Activated T-cell treated with anti-CD3 and anti-CD28 coated beads for 4 hours (primary cell): ENCODE results near the gene NRG4.
"Not testable (repeated sequence)": the region's sequence is repeated elsewhere in the genome, so short reads cannot be mapped to it uniquely, and the experiment has no call there.

Experiments
- DNase-seq: peaks from one replicate; pipeline ENCODE4 v3.0.0-alpha.2; 2020

NRG4 gene

DNA sequence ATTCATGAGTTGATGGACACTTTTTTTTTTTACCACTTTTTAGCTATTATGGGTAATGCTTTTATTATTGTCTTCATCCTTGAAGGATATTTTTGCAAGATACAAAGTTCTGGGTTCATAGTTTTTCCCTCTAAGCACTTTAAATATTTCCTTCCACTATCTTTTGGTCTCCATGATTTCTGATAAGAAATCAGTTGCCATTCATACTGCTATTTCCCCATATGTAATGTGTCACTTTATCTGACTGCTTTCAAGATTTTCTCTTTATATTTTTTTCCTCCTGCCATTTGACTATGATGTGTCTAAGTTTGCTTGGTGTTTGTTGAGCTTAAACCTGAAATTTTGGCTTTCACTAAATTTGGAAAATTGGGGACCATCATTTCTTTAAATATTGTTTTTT, 19.3 kb downstream of the NRG4 start:
- DNase-seq, result no peak

DNA sequence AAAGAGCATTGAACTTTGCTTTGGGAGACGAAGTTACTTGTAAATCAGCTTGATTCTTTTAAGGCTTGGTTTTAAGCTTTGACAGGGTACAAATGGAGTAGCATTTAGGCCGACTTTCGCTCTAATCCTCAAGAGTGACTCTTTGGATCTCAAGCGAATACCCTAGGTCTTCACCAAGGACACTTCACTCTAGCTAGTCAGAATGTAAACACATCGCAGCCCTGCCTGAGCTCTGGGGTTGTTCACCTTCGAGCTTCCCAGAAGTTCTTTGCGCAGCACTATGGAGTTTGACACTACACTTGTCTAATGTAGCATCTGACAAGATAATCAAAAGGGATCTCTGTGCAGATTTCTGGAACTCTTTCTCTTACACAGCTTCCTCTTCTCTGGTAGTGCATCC, 22.3 kb downstream of the NRG4 start:
- DNase-seq, result no peak

DNA sequence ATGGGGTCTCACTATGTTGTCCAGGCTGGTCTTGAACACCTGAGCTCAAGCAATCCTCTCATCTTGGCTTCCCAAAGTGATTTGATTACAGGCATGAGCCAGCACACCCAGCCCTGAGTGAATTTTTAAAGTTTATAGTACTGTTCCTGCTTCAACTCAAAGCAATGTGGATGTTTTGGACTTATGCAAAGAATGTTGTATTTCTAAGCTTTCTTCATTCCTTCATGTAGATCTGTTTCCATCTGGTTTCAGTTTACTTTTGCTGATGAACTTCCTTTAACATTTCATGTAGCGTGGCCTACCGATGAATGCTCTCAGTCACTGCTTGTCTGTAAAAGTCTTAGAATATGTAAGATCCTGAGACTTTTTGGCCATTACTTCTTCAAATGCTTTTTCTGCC, 23.2 kb downstream of the NRG4 start:
- DNase-seq, result no peak

DNA sequence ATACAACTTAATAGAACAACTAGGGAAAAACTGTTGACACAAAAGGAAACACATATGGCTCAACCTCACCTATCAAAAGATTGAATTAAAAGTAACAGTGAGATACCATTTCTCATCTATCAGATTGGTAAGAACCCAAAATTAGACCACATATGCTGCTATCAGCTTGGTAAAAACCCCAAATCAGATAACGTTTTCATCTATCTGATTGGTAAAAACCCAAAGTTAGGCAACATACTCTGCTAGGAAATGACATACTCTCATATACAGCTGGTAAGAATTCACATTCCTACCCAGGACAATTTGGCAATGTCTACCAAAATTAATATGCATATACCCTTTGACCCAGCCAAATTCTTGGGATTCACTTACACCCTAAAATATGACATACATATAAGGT, 26.3 kb downstream of the NRG4 start:
- DNase-seq, result no peak

DNA sequence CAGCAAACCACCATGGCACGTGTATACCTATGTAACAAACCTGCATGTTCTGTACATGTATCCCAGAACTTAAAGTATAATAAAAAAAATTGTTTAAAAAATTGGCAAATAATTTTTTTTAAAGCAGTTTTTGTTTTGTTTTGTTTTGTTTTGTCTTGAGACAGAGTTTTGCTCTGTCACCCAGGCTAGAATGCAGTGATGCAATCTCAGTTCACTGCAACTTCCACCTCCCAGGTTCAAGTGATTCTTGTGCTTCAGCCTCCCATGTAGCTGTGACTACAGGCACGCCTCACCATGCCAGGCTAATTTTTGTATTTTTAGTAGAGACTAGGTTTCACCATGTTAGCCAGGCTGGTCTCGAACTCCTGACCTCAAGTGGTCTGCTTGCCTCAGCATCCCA, 27.5 kb downstream of the NRG4 start:
- not testable (repeated sequence) for DNase-seq

DNA sequence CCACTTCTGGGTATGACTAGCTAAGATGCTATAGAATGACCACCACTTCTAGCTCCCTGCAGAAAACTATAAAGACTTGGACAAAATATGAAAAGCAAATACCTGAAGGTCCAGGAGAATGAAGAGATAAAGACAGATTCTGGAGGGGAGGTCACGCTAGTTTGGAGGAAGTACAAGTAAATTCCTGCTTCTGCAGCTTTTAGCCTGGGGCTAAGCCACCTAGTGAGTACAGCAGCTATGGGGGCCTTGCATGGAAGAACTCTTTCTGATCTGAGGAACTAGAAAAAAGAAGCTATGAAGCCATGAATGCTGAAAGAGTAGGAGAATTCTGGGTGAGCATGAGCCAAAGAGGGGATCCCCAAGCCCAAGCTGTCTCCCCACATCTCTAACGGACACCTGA, 29.8 kb downstream of the NRG4 start:
- no peak for DNase-seq

DNA sequence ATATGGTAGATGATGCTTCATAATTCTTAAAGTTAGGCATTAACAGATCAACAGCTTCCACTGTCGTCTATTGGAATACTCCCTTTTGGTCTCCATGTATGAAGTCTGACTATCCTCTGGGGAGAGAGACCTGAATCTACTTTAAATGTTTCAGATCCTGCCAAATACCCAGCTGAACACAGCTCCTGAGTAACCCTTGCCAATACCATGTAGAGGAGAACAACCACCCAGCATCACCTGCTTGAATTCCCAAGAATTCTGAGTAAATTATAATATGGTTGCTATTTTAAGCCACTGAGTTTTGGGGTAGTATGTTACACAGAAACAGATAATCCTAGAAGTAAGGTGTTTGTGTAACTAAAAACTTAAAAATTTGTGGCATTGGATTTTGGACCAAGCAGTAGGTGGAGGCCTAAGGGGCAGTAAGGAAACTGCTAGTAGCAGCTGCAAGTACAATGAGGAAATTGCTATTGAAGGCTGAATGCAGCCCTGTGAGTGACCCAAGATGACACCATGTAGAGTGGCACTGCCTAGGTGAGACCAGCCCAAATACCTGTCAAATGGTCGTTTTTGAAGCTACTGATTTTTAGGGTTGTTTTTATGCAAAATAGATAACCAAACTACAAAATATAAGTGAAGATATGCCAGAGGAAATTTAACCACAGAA, 30.9 kb downstream of the NRG4 start:
- DNase-seq, result no peak

DNA sequence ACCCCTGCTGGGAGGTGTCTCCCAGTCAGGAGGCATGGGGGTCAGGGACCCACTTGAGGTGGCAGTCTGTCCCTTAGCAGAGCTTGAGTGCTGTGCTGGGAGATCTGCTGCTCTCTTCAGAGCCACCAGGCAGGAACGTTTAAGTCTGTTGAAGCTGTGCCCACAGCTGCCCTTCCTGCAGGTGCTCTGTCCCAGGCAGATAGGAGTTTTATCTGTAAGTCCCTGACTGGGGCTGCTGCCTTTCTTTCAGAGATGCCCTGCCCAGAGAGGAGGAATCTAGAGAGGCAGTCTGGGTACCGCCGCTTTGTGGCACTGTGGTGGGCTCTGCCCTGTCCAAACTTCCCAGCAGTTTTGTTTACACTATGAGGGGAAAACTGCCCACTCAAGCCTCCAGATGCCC, 35.5 kb downstream of the NRG4 start:
- DNase-seq, result not testable (repeated sequence)

DNA sequence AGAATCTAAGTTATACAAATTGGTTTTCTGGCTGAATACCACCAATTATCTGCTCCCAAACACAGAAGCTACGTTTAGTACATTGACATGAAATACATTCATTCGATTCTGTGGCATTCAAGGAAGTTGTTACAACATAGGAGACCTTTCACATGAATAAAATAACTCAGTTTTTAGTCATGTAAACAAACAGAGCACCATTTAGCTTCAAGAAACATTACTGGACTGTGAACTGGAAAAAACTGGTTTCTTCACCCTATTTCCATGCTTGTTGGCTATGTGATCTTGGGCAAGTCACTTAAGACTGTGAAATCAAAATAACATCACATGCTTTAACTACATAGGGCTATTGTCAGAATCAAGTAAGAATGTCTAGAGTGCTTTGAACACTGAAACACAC, 46.2 kb downstream of the NRG4 start:
- no peak for DNase-seq

DNA sequence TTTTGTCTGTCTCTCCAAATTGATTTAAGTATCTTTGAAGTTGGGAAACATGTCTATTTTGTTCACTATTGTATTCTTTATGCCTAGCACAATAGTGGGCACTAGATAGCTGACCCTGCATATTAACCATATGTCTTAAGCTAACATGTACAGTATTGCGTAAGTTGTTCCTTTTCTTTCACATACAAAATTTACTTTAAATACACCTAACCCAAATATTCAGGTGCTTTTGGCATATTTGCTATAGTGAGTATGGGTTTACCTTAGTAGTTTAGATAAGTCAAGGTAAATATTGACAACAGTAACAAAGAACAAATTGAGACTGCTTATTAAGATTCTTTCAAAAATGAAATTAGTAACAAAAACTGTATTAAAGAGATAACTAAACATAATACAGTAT, 50.9 kb downstream of the NRG4 start:
- no peak for DNase-seq

DNA sequence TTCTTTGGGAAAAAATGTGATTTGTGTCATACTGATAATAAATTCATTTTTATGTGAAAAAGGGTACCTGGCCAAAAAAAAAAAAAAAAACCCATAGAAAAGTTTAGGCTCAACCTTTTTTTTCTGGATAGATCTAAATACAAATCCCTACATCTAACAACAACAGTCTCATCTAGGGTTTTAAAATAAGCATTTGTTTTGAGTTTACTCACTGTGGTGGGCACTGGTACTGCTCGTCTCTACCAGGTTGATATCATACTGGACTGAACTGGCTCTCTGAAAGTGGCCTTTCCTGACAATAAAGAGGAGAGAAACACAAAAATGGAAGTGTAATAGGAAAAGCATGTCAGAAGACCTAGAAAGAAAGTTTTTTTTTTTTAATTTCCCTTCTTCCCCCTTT, 56.5 kb downstream of the NRG4 start:
- no peak for DNase-seq

DNA sequence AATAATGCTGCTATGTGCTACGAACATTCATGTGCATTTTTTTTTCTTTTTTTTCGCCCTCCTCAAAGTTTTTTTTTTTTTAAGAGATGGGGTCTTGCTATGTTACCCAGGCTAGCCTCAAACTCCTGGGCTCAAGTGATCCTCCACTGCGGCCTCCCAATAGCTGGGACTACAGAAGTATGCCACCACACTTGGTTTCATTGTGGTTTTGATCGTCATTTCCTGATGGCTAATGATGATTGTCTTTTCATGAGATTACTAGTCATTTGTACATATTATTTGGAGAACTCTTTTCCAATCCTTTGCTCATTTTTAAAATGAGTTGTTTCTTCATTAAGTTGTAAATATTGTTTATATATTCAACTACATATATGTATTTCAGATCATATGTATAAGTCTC, 59.7 kb downstream of the NRG4 start:
- no peak for DNase-seq

DNA sequence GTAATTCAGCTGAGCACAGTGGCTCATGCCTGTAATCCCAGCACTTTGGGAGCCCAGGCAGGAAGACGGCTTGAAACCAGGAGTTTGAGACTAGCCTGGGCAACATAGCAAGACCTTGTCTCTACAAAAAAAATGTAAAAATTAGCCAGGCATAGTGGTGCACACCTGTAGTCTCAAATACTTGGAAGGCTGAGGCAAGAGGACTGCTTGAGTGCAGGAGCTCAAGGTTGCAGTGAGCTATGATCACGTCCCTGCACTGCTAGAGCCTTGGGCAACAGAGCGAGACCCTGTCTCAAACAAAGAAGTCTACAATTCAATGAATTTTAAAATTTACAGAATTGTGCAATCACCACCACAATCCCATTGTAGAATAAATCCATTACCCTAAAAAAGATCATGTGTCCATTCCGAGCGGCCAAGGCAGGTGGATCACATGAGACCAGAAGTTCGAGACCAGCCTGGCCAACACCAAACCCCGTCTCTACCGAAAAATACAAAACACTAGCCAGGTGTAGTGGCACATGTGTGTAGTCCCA, 63.4 kb downstream of the NRG4 start:
- DNase-seq, result no peak

DNA sequence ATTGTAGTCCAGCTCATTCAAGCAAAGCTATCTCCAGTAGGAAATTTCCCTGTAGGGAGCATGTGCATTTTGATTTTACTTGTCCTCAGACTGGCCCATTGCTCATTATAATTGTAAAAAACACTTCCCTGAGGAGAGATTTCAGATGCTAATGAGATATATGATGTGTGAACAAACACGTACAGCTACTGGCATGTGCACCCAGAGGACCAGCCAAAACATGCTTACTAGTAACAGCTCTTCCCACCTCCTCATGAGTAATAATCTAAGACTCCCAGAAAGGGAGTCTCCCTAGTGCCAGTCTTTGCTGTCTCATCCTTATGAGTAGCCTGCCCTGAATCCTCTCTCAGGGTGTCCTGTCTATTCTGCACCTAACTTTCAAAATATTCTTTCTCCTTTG, 65.1 kb downstream of the NRG4 start:
- no peak for DNase-seq

DNA sequence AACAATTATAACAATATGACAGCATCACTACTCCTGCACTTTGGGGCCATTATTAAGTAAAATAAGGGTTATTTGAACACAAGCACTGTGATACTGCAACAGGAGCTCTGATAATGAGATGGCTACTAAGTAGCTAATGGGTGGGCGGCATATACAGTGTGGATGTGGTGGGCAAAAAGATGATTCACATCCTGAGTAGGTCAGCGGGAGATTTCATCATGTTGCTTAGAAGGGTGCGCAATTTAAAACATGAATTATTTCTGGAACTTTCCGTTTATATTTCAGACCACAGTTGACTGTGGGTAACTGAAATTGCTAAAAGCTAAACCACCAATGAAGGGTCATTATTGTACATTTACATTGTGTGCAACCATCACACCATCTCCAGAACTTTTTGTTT, 66.3 kb downstream of the NRG4 start:
- no peak for DNase-seq

DNA sequence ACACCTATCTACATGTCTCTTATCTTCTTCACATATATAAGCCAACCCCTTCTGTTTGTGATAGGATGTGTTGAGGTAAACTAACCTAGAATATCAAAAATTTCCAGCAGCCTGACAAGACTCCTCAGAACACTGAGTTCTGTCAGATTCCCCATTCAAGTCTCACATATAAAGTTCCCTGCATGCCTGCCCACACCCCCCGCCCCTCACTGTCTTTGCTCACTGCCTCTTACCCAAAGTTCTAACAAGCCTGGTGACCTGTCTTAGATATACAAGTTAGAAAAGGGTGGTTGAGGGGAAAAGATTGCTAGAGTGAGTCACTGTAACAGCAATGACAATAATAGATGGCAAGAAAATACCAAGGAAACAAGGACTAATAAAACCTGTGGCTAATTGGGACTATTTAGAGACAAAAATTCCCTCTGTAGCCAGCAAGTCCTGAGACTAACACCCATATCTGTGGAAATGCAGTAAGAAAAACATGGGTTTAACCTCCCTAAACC, 68.5 kb downstream of the NRG4 start:
- DNase-seq, result no peak

DNA sequence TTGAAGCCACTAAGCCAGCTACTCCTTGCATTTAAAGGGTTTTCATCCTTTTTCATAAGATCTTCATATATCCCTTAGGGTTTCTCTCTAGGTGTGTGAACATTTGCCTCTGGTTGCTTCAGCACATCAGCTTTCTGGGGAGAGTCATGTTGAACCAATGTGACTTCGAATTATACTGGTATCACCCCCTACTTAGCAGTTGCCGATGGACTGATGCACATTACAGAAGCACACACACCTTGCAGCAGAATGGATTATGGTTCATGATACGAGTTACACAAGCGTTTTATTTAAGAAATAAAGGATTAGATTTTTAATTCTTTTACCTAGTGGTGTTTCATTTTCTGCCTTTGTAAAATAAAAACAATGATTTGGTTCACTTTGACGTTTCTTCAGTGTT, 69.0 kb downstream of the NRG4 start:
- DNase-seq, result no peak

DNA sequence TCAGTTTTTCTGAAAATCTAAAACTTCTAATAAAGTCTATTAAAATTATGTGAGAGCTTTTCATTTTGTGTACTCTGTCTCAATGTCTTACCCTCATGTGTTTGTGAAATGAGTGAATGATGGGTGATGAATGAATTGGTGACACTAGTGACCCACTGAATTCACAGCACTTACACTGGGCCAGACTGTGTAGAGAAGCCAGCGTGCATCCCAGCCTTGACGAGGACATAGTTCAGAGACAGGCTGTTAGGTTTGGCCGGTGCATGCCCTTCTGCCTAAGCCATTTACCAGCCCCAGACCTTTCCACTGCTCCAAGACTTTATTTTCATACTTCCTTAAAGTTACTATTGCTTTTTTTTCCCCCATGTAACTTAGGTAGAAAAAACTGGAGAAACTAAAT, 69.8 kb downstream of the NRG4 start:
- no peak for DNase-seq

DNA sequence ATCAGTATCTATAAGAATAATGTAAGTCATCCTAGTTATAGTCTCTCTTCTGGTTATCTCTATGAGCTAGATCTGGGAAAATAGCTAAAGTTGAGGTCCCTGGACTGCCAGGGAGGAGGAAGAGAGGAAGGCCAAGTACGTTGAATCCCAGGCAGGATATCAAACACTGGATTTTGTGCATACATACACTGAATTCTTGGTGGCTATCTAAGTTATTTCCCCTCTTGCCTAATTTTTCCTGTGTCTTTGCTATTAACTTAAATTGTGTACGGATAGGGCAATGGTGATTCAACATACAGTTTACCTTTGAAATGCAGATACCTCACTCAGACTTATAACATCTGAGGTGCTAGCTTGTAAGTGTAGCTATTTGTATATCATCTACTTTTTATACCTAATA, 81.4 kb downstream of the NRG4 start:
- no peak for DNase-seq

DNA sequence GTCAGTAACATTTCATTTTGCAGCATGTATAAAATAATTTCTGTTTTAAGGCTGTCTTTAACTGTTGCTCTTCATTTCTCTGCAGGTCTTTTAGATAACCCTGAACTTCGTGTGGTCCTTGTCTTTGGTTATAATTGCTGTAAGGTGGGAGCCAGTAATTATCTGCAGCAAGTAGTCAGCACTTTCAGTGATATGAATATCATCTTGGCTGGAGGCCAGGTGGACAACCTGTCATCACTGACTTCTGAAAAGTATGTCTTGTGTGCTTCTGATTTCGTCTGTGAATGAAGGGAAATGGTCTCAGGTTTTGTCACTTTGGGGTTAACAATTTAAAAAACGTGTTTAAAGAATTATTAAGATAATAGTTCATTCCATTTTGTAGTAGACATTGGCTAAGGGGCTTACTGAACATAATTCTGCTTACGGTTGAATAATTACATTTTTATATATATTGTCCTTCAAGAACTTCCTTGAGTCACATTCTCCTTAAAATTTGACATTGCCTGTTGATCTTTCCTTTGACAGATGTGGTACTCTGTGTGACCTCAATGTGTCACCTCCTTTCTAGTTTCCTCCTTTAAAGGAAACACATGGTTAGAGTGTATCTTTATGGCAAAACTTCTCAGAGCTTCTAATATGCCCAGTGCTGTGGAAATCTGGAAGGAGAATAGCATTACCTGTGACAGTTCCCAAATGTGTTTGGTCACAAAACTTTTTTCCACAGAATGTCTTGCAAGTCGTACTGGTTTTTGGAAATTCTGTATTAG, 82.2 kb downstream of the NRG4 start:
- DNase-seq, result no peak

DNA sequence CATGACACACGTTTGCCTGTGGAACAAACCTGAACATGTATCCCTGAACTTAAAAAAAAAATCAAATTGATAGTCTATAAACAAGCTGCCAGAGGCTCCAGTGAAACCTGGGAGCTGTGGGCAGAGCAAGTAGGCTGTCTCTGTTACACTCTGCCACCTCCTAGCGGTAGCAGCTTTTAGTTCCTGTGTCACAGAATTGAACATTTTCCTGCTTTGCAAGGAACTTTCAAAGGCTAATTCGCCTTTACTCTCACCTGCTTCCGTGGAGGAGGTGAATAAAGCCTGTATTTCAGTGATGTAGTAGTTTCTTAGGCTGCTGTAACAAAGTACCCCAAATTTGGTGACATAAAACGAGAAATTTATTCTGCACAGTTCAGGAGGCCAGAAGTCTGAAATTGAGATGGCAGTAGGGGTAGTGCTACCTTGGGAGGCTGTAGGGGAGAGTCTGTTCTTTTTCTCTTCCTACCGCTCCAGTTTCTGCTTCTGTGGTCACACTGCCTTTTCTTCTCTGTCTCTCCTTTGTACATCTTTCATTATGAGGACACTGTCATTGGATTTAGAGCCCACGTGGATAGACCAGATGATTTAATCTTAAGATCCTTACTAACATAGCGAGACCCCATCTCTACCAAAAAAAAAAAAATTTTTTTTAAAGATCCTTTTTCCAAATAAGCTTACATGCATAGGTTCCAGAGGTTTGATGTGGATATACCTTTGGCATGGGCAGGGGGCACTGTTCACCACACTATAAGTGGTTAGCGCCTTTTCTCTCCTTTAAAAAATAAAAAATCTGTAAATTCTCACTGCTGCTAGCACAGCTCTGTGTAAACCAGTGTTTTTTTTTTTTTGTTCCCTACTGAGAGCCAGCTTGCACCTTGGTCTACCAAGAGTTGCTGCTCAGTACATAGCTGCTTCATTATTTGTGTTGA, 83.3 kb downstream of the NRG4 start:
- DNase-seq, result no peak

DNA sequence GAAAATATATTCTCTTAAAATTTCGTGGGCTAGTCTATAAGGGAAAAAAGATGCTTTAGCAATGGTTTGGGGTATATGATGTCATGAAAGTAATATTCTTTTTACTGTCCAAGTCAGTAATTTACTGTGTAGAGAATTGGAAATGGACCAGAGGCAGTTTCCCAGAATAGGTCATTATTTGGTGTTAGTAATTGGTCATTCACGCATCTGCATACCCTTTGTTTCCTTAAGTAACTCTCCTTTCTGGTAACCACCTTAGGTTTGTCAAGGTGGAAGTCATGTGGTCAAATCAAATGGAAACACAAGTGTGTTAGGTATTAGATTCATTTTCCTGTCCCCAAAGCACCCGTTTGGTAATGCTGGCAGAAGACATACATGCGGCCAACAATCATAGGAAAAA, 84.6 kb downstream of the NRG4 start:
- no peak for DNase-seq

DNA sequence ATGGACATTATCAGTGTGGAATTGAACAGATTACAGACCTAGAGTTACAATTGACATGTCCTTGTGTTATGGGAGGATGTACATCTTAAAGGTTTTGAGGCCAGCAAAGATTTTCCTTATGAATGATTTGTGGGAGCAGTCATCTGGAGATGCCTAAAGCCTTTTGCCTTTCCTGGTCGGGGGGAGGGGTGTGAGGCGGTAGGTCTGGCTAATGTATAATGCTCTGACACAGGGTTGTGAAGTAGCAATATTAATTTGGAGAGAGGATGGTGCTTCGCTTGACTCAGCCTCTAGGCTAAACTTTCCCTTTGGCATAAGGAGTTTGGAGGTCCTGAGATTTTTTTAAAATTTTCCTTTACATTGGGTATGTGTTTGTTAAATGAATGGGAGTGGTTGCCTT, 85.3 kb downstream of the NRG4 start:
- no peak for DNase-seq
